ENCODE data around the gene CCDC28B.
A peak's percentile ranks its signal among the peaks of the same experiment; 100 is the strongest.

DNA sequence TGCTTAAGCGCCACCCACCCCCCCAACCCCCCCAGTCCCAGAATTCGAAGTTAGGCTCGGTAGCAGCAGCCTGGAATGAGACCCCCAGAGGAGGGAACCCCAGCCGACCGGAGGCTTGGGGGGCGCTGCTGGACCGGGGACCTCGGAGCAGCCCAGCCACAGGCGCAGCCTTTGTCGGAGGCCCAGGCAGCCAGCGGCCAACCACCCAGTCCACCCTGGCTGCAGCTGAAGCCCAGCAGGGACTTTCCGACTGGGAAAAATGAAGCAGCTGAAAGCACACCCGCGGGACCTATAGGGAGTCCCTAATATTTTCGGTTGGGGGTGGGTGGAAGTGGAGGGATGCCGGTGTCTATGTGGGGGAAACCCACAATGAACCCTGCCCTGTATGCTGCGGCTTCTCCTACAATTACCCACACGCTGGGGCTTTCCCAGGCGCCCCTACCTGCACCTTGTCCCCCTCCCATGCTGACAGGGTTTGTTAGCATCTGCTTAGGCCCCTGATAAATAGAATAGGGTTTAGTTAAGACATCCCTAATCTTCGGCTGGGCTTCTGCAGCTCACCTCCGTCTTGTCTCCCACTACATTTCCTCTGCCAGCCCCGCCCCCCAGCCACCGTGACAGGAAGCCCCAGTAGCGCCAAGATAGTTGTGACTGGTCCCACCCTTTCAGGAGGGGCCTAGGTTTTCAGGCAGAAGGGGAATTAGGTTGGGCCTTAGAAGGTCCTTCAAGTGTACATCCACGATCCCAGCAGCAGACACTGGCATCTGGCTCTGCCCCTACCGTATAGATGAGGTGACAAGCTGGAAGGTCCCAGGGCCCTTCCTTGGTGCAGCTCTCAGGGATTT is 838 bp downstream of the CCDC28B start:
- TF ChIP-seq SMC3 (conservative IDR thresholded peaks at IDR 0.05; ENCODE audit: poor library complexity) (no peak), EZH2 (IDR thresholded peaks at IDR 0.05; ENCODE audit: borderline replicate concordance, insufficient read depth, low read length, poor library complexity, severe bottlenecking) (no peak), EP300 (conservative IDR thresholded peaks at IDR 0.05; ENCODE audit: poor library complexity, severe bottlenecking) (no peak)
- TF ChIP-seq, protein P1, sequence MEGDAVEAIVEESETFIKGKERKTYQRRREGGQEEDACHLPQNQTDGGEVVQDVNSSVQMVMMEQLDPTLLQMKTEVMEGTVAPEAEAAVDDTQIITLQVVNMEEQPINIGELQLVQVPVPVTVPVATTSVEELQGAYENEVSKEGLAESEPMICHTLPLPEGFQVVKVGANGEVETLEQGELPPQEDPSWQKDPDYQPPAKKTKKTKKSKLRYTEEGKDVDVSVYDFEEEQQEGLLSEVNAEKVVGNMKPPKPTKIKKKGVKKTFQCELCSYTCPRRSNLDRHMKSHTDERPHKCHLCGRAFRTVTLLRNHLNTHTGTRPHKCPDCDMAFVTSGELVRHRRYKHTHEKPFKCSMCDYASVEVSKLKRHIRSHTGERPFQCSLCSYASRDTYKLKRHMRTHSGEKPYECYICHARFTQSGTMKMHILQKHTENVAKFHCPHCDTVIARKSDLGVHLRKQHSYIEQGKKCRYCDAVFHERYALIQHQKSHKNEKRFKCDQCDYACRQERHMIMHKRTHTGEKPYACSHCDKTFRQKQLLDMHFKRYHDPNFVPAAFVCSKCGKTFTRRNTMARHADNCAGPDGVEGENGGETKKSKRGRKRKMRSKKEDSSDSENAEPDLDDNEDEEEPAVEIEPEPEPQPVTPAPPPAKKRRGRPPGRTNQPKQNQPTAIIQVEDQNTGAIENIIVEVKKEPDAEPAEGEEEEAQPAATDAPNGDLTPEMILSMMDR (IDR thresholded peaks at IDR 0.05; ENCODE audit: poor library complexity, severe bottlenecking), result no peak
- TF ChIP-seq, protein P2, sequence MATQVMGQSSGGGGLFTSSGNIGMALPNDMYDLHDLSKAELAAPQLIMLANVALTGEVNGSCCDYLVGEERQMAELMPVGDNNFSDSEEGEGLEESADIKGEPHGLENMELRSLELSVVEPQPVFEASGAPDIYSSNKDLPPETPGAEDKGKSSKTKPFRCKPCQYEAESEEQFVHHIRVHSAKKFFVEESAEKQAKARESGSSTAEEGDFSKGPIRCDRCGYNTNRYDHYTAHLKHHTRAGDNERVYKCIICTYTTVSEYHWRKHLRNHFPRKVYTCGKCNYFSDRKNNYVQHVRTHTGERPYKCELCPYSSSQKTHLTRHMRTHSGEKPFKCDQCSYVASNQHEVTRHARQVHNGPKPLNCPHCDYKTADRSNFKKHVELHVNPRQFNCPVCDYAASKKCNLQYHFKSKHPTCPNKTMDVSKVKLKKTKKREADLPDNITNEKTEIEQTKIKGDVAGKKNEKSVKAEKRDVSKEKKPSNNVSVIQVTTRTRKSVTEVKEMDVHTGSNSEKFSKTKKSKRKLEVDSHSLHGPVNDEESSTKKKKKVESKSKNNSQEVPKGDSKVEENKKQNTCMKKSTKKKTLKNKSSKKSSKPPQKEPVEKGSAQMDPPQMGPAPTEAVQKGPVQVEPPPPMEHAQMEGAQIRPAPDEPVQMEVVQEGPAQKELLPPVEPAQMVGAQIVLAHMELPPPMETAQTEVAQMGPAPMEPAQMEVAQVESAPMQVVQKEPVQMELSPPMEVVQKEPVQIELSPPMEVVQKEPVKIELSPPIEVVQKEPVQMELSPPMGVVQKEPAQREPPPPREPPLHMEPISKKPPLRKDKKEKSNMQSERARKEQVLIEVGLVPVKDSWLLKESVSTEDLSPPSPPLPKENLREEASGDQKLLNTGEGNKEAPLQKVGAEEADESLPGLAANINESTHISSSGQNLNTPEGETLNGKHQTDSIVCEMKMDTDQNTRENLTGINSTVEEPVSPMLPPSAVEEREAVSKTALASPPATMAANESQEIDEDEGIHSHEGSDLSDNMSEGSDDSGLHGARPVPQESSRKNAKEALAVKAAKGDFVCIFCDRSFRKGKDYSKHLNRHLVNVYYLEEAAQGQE (IDR thresholded peaks at IDR 0.05; ENCODE audit: borderline replicate concordance), result peak; percentile 32
